NCI-H2227 (cell line): ENCODE measurements around the gene ARV1.
A peak's percentile ranks its signal among the peaks of the same experiment; 100 is the strongest.

Source experiments
- DNase-seq: peaks from one replicate; lab custom pipeline; 2025; ENCODE audit not compliant: unreplicated experiment; lab: John Stamatoyannopoulos, UW

Gene ARV1

GRCh38 chr1:230978491-230979388, at the start of gene ARV1, which contains the start of gene TTC13:
Gene ARV1, plus strand, starts transcription at chr1:230979094. Its CDS starts 12 bp downstream, at chr1:230979106.
Gene TTC13, minus strand, starts transcription at chr1:230978861. Its CDS starts 31 bp downstream, at chr1:230978830.
- DNase-seq: peak; percentile 99

- DNase-seq: no peak
These were observed 47.9 kb upstream of the ARV1 start for GRCh38 chr1:230930986-230931385.

- DNase-seq: no peak
These were observed 43.0 kb upstream of the ARV1 start for GRCh38 chr1:230935852-230936251.

GRCh38 chr1:230936475-230936874, 42.4 kb upstream of the ARV1 start:
- no peak for DNase-seq

- DNase-seq: no peak
These were observed 41.5 kb upstream of the ARV1 start for GRCh38 chr1:230937371-230937770.

GRCh38 chr1:230938924-230939368, 39.9 kb upstream of the ARV1 start:
- no peak for DNase-seq

GRCh38 chr1:230939806-230940489, 38.9 kb upstream of the ARV1 start:
- DNase-seq: no peak

- no peak for DNase-seq
These were observed 38.0 kb upstream of the ARV1 start for GRCh38 chr1:230940848-230941247.

GRCh38 chr1:230943048-230943593, 35.8 kb upstream of the ARV1 start:
- DNase-seq: no peak

- no peak for DNase-seq
These were observed 30.6 kb upstream of the ARV1 start for GRCh38 chr1:230948301-230948700.

- no peak for DNase-seq
These were observed 30.0 kb upstream of the ARV1 start for GRCh38 chr1:230948903-230949302.

- DNase-seq: no peak
These were observed 28.5 kb upstream of the ARV1 start for GRCh38 chr1:230950404-230950803.

GRCh38 chr1:230957580-230957989, 21.3 kb upstream of the ARV1 start:
- DNase-seq: no peak

- no peak for DNase-seq
These were observed 20.5 kb upstream of the ARV1 start for GRCh38 chr1:230958370-230958769.

- no peak for DNase-seq
These were observed 14.0 kb upstream of the ARV1 start for GRCh38 chr1:230964896-230965295.

GRCh38 chr1:230965535-230965934, 13.4 kb upstream of the ARV1 start:
- no peak for DNase-seq

- DNase-seq: no peak
These were observed 12.5 kb upstream of the ARV1 start for GRCh38 chr1:230966358-230966873.

GRCh38 chr1:230970432-230970831, 8.5 kb upstream of the ARV1 start:
- DNase-seq: no peak

GRCh38 chr1:230971771-230972170, 7.1 kb upstream of the ARV1 start:
- no peak for DNase-seq

- no peak for DNase-seq
These were observed 6.0 kb upstream of the ARV1 start for GRCh38 chr1:230972855-230973271.

- DNase-seq: no peak
These were observed 3.3 kb upstream of the ARV1 start for GRCh38 chr1:230975636-230976035.
